Measurements from ENCODE around the gene RHCE. TPM values are rescaled to one million over a fixed set of nuclear protein-coding genes. Genes with fewer than 3 reads are reported as not detected.
"Not testable (repeated sequence)": the region's sequence is repeated elsewhere in the genome, so short reads cannot be mapped to it uniquely, and the experiment has no call there.

RHCE gene
- total RNA-seq, 4 donors from 2014 or later: 0.33 to 1.5 (median 0.39) TPM; not detected in 1

GRCh38 chr1:25461849-25462248 is 41.2 kb upstream of the RHCE start:
- peaks cover 2% of the 10 kb centered on the region in 2 donors for H3K4me1 ChIP-seq
- no peaks in the 10 kb centered on the region for H3K27me3 ChIP-seq
- no peaks in the 10 kb centered on the region for H3K9me3 ChIP-seq
- no peak overlapping the region for H3K4me3 ChIP-seq (replicated peaks in 1 of 3)
- peaks cover 5 to 8% of the 10 kb centered on the region in 2 donors for H3K36me3 ChIP-seq
- no peak for TF ChIP-seq POLR2A (IDR thresholded peaks at IDR 0.05)
- TF ChIP-seq CTCF (IDR thresholded peaks at IDR 0.05): no peak
- intact Hi-C loops (cut with DNase I): no loop called here
- 73 to 76% methylated on average over 2 of the region's 2 CpGs for WGBS, 2 donors
- no peak overlapping the region for H3K27ac ChIP-seq
- no peak for DNase-seq

- H3K4me3 ChIP-seq (replicated peaks in 1 of 3); H3K27ac ChIP-seq; DNase-seq; H3K4me1 ChIP-seq; H3K27me3 ChIP-seq; intact Hi-C loops (cut with DNase I); H3K9me3 ChIP-seq: not testable (repeated sequence)
- 79 to 81% methylated on average over 4 of the region's 4 CpGs for WGBS, 2 donors
- H3K36me3 ChIP-seq: peaks cover 5 to 10% of the 10 kb centered on the region in 2 donors
Measured at GRCh38 chr1:25460816-25461215, 40.2 kb upstream of the RHCE start.

DNA sequence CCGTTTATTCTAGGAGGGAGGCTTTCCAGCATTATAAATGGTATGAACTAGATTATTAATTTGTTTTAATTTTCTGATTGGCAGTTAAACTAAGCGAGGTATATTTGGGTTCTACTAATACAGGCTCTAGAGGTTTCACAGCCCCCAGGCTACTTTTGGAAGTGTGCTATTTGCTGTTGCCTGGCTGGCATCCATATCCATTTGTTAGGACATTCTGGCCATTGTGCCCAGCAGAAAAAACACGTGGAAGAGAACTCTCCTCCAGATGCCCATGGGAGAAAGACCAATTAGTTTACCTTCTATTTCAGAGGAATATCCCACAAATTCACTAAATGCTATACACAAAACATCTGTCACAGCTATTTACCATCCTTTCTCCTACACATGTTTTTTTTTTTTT is 39.4 kb upstream of the RHCE start:
- 86 to 90% methylated on average over 3 of the region's 3 CpGs for whole genome bisulfite sequencing, 2 donors
- Histone ChIP-seq H3K4me1 (no peaks in the 10 kb centered on the region), H3K27me3 (no peaks in the 10 kb centered on the region), H3K27ac (no peak overlapping the region), H3K4me3 (replicated peaks in 1 of 3) (no peak overlapping the region), H3K36me3 (peaks cover 5 to 16% of the 10 kb centered on the region in 2 donors), H3K9me3 (no peaks in the 10 kb centered on the region)
- intact Hi-C loops (cut with DNase I): no loop called here
- no peak for TF ChIP-seq POLR2A (IDR thresholded peaks at IDR 0.05)
- no peak for TF ChIP-seq CTCF (IDR thresholded peaks at IDR 0.05)
- no peak for DNase-seq

DNA sequence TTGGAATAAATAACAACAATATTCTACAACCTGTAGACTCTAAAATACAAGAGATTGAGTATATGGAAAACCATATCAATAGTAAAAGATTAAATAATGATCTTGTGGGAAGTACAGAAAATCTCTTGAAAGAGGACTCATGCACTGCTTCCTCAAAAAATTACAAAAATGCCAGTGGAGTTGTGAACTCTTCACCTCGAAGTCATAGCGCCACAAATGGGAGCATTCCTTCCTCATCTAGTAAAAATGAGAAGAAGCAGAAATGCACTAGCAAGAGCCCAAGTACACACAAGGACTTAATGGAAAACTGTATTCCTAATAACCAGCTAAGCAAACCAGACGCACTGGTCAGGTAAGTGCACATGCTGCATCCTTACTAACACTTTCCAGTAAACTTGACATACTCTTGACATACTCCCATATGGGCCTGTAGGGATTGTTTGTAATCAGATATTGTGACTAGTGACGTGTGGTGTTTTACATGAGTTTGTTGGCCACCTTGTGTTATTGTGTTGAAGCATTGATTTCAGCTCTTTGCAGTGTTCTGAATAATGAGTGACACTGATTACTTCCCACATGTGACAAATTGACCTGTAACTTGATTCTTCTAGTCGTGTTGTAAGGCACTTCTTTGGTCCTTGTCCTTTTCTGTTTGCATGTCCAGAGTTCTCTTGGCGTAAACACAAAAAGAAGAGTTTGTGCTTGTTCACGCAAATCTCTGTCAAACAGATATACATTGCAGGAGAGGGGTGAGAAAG is 38.1 kb upstream of the RHCE start:
- H3K27me3 ChIP-seq: no peaks in the 10 kb centered on the region
- H3K36me3 ChIP-seq: peaks cover 9 to 16% of the 10 kb centered on the region in 2 donors
- TF ChIP-seq CTCF (IDR thresholded peaks at IDR 0.05): no peak
- no peak for TF ChIP-seq POLR2A (IDR thresholded peaks at IDR 0.05)
- H3K27ac ChIP-seq: no peak overlapping the region
- DNase-seq: no peak
- no peak overlapping the region for H3K4me3 ChIP-seq (replicated peaks in 1 of 3)
- H3K4me1 ChIP-seq: no peaks in the 10 kb centered on the region
- H3K9me3 ChIP-seq: no peaks in the 10 kb centered on the region
- WGBS, 2 donors: 82 to 83% methylated on average over 7 of the region's 7 CpGs
- intact Hi-C loops (cut with DNase I): no loop called here

- DNase-seq: no peak
- no peak overlapping the region for H3K4me3 ChIP-seq (replicated peaks in 1 of 3)
- H3K36me3 ChIP-seq: peaks cover 9 to 16% of the 10 kb centered on the region in 2 donors
- H3K27ac ChIP-seq: no peak overlapping the region
- no peaks in the 10 kb centered on the region for H3K9me3 ChIP-seq
- no peaks in the 10 kb centered on the region for H3K27me3 ChIP-seq
- TF ChIP-seq POLR2A (IDR thresholded peaks at IDR 0.05): no peak
- TF ChIP-seq CTCF (IDR thresholded peaks at IDR 0.05): no peak
- no peaks in the 10 kb centered on the region for H3K4me1 ChIP-seq
- intact Hi-C loops (cut with DNase I): no loop called here
- WGBS, 2 donors: 92 to 95% methylated on average over 4 of the region's 4 CpGs
Measured at GRCh38 chr1:25456502-25456901, 35.9 kb upstream of the RHCE start.
